ENCODE measurements around the gene THBS2.

DNA sequence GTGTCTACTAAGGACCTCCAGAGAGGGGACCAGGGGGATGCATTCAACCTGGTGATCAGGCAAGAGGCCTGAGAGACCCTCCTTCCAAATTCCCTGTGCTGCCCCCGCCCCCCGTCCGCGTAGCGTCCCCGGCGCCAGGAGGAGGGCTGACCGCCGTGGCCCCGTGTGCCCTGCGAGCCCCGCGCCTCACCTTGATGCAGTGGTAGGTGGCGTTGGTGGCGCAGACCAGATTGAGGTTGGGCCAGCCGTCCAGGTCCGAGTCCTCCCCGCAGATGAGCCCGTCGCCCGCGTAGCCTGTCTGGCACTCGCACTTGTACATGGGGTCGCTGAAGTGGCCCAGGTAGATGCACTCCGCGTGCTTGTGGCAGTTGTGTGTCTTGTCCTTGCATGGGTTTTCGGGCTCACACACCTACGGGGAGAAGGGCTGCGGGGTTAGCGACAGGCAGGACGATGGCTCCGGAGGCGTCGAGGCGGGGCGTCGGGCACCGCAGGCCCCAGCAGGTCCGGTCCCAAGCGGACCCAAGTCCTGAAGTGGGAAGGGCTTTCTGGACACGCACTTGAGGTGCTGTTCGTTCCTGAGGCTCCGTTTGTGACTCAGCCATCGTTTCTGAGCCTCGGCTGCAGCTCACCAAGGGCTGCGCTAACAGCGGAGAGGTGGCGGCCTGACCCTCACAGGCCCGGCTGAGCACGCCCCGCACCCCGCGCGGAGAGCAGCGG, 21.7 kb downstream of the THBS2 start:
- TF ChIP-seq, protein P1, sequence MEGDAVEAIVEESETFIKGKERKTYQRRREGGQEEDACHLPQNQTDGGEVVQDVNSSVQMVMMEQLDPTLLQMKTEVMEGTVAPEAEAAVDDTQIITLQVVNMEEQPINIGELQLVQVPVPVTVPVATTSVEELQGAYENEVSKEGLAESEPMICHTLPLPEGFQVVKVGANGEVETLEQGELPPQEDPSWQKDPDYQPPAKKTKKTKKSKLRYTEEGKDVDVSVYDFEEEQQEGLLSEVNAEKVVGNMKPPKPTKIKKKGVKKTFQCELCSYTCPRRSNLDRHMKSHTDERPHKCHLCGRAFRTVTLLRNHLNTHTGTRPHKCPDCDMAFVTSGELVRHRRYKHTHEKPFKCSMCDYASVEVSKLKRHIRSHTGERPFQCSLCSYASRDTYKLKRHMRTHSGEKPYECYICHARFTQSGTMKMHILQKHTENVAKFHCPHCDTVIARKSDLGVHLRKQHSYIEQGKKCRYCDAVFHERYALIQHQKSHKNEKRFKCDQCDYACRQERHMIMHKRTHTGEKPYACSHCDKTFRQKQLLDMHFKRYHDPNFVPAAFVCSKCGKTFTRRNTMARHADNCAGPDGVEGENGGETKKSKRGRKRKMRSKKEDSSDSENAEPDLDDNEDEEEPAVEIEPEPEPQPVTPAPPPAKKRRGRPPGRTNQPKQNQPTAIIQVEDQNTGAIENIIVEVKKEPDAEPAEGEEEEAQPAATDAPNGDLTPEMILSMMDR (IDR thresholded peaks at IDR 0.05) = no peak
- TF ChIP-seq POLR2A (IDR thresholded peaks at IDR 0.05) = no peak
